Thyroid gland (tissue), 4 donors: Measurements from ENCODE around the gene ABLIM1. TPM values are rescaled to one million over a fixed set of nuclear protein-coding genes. Genes with fewer than 3 reads are reported as not detected.

Experiments
- DNase-seq, 2 donors: peaks; one replicate each; pipeline ENCODE4 v3.0.0-alpha.2; 2019
- H3K27ac ChIP-seq, 3 donors: fragments of 200-600 bp; sonication (generic); 1 replicate in 2 of 3; 2 replicates in 1 of 3; pipeline ENCODE4 v1.5.1; 2016 to 2019; ENCODE audit warnings: mild to moderate bottlenecking in 1 of 3, moderate library complexity in 1 of 3
- H3K27me3 ChIP-seq: fragments of 200-600 bp; sonication (generic); one replicate; pipeline ENCODE4 v1.5.1; 2019
- H3K36me3 ChIP-seq, 2 donors: fragments of 200-600 bp; sonication (generic); one replicate each; pipeline ENCODE4 v1.5.1; 2016 to 2019
- H3K4me1 ChIP-seq, 2 donors: fragments of 200-600 bp; sonication (generic); one replicate each; pipeline ENCODE4 v1.5.1; 2017 to 2019
- H3K4me3 ChIP-seq, 3 donors: fragments of 200-600 bp; sonication (generic); replicated peaks in 1 of 3; 1 replicate in 2 of 3; 2 replicates in 1 of 3; pipeline ENCODE4 v1.5.1; 2016; ENCODE audit warnings: mild to moderate bottlenecking in 1 of 3
- H3K9me3 ChIP-seq: fragments of 200-600 bp; sonication (generic); one replicate; pipeline ENCODE4 v1.5.1; 2017
- POLR2A ChIP-seq, 2 donors: fragments of 450-650 bp; IDR thresholded peaks; one replicate each; pipeline ENCODE4 v1.6.1; 2017; ENCODE audit warnings: antibody characterized with exemption in 2 of 2, mild to moderate bottlenecking in 2 of 2, moderate library complexity in 1 of 2
- WGBS, 2 donors: methylation state at CpG; one replicate each; pipeline ENCODE4 v1.1.5; 2017; 5-methylcytosine and 5-hydroxymethylcytosine counted together
- intact Hi-C: fragments of 100-400 bp; cut with DNase I; formaldehyde crosslinking; loops from one replicate; pipeline ENCODE4 v1.15.1; 2023
- total RNA-seq, 4 donors: library from RNA; depleted of rRNA; stranded (reverse); fragments of >200 nt; gene quantifications; one replicate each; pipeline ENCODE4 v1.2.3, GENCODE V29; 2016
- TF ChIP-seq, protein P1 (sequence below), 6 experiments: fragments of 200-600 bp in 3 of 6; fragments of 450-650 bp in 3 of 6; sonication (generic) in 3 of 6; IDR thresholded peaks; one replicate each; pipeline ENCODE4 v1.5.1; 2016 to 2019; ENCODE audit warnings: antibody characterized with exemption in 6 of 6, mild to moderate bottlenecking in 2 of 6, inconsistent platforms in 1 of 6, moderate library complexity in 1 of 6

Gene ABLIM1
- total RNA-seq, 4 donors from 2014 or later: 225 to 404 (median 382) TPM

- no peak overlapping the region for H3K27ac ChIP-seq
- no peak overlapping the region for H3K4me3 ChIP-seq
- intact Hi-C loops: no loop called here
- no peak for DNase-seq
- H3K27me3 ChIP-seq: no peaks in the 10 kb centered on the region
- H3K4me1 ChIP-seq: peaks cover 5 to 10% of the 10 kb centered on the region in 2 donors
- WGBS, 2 donors: 87% methylated on average over 4 of the region's 4 CpGs
- H3K36me3 ChIP-seq: no peaks in the 10 kb centered on the region
- TF ChIP-seq POLR2A (IDR thresholded peaks at IDR 0.05): no peak
- TF ChIP-seq, protein P1, sequence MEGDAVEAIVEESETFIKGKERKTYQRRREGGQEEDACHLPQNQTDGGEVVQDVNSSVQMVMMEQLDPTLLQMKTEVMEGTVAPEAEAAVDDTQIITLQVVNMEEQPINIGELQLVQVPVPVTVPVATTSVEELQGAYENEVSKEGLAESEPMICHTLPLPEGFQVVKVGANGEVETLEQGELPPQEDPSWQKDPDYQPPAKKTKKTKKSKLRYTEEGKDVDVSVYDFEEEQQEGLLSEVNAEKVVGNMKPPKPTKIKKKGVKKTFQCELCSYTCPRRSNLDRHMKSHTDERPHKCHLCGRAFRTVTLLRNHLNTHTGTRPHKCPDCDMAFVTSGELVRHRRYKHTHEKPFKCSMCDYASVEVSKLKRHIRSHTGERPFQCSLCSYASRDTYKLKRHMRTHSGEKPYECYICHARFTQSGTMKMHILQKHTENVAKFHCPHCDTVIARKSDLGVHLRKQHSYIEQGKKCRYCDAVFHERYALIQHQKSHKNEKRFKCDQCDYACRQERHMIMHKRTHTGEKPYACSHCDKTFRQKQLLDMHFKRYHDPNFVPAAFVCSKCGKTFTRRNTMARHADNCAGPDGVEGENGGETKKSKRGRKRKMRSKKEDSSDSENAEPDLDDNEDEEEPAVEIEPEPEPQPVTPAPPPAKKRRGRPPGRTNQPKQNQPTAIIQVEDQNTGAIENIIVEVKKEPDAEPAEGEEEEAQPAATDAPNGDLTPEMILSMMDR (IDR thresholded peaks at IDR 0.05): no peak
- H3K9me3 ChIP-seq: no peaks in the 10 kb centered on the region
Measured at GRCh38 chr10:114678336-114678735, 20.3 kb upstream of the ABLIM1 start.

DNA sequence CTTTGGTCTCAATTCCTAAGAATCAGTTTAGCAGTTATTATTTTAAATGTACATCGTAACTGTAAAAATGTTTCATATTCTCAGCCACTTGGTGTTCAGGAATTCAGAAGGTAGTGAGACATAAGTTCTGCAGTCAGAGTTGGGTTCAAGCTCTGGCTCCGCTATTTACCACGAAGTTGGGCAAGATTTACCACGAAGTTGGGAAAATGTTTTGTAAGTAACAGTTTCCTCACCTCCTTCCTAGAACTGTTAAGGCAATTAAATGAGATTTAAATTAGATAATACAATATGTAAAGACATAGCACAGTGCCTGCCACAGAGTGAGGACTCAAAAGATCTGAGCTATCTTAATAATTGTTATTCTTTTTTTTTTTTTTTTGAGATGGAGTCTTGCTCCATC is 16.3 kb upstream of the ABLIM1 start:
- no peak for DNase-seq
- intact Hi-C loops: no loop called here
- H3K4me3 ChIP-seq: no peak overlapping the region
- 90 to 97% methylated on average over 4 of the region's 4 CpGs for WGBS, 2 donors
- no peak for TF ChIP-seq POLR2A (IDR thresholded peaks at IDR 0.05)
- TF ChIP-seq, protein P1 (IDR thresholded peaks at IDR 0.05): no peak
- no peak overlapping the region for H3K27ac ChIP-seq
- H3K36me3 ChIP-seq: no peaks in the 10 kb centered on the region
- H3K27me3 ChIP-seq: no peaks in the 10 kb centered on the region
- no peaks in the 10 kb centered on the region for H3K9me3 ChIP-seq
- no peaks in the 10 kb centered on the region for H3K4me1 ChIP-seq

DNA sequence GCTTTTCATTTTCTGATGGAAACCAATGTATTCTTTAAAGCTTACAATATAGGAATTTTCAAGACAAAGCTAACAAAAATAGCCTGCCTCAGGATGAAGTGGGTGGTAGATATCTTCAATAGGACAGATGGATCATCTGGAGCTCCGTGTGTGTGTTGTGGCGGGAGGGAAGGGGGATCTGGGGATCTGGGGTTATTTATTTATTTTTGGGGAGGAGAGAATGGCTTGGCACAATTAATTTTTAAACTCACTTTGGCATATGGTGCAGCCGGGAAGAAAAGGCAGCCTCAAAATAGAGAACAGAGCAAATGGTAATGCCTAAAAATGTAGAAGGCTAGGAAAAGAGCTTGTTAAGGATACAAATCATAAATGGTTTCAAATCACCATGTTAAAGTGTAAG is 11.6 kb upstream of the ABLIM1 start:
- no peak for TF ChIP-seq POLR2A (IDR thresholded peaks at IDR 0.05)
- TF ChIP-seq, protein P1 (IDR thresholded peaks at IDR 0.05): no peak
- Histone ChIP-seq H3K27me3 (no peaks in the 10 kb centered on the region), H3K4me1 (peaks cover 4 to 8% of the 10 kb centered on the region in 2 donors), H3K4me3 (no peak overlapping the region), H3K36me3 (no peaks in the 10 kb centered on the region), H3K9me3 (no peaks in the 10 kb centered on the region), H3K27ac (no peak overlapping the region)
- no peak for DNase-seq
- intact Hi-C loops: no loop called here
- WGBS, 2 donors: 89 to 92% methylated on average over 3 of the region's 3 CpGs

- no peaks in the 10 kb centered on the region for H3K9me3 ChIP-seq
- H3K27me3 ChIP-seq: no peaks in the 10 kb centered on the region
- H3K4me1 ChIP-seq: peaks cover 11 to 15% of the 10 kb centered on the region in 2 donors
- intact Hi-C loops: no loop called here
- WGBS, 2 donors: 72 to 75% methylated on average over 6 of the region's 6 CpGs
- H3K27ac ChIP-seq: no peak overlapping the region
- no peak for DNase-seq
- H3K4me3 ChIP-seq: no peak overlapping the region
- H3K36me3 ChIP-seq: no peaks in the 10 kb centered on the region
- TF ChIP-seq, protein P1 (IDR thresholded peaks at IDR 0.05): no peak
- TF ChIP-seq POLR2A (IDR thresholded peaks at IDR 0.05): no peak
Measured at GRCh38 chr10:114668375-114669080, 10.5 kb upstream of the ABLIM1 start.

- H3K9me3 ChIP-seq: no peaks in the 10 kb centered on the region
- H3K27ac ChIP-seq: no peak overlapping the region
- no peaks in the 10 kb centered on the region for H3K36me3 ChIP-seq
- intact Hi-C loops: no loop called here
- no peak overlapping the region for H3K4me3 ChIP-seq
- peaks cover 16 to 23% of the 10 kb centered on the region in 2 donors for H3K4me1 ChIP-seq
- 78 to 91% methylated on average over 1 of the region's 1 CpG for WGBS, 2 donors
- H3K27me3 ChIP-seq: no peaks in the 10 kb centered on the region
- DNase-seq: no peak
- TF ChIP-seq, protein P1 (IDR thresholded peaks at IDR 0.05): no peak
- no peak for TF ChIP-seq POLR2A (IDR thresholded peaks at IDR 0.05)
Measured at GRCh38 chr10:114665873-114666272, 7.8 kb upstream of the ABLIM1 start.
